Trophoblast cell (in vitro differentiated cells and primary cell): ENCODE results near the gene GIT1.

ENCODE experiments used
- DNase-seq, 2 donors: peaks; one replicate each; pipeline ENCODE4 v3.0.0-alpha.2; 2016
- H2AFZ ChIP-seq: 2 replicates; pipeline ENCODE4 v1.6.1; 2013; ENCODE audit warnings: low read length, moderate library complexity, mild to moderate bottlenecking; ENCODE audit not compliant: insufficient read depth, poor library complexity
- H2AK5ac ChIP-seq: 2 replicates; pipeline ENCODE4 v1.6.1; 2013; ENCODE audit warnings: mild to moderate bottlenecking, low read length
- H2BK120ac ChIP-seq: 2 replicates; pipeline ENCODE4 v1.6.1; 2013; ENCODE audit warnings: low read length, mild to moderate bottlenecking, moderate library complexity; ENCODE audit not compliant: insufficient read depth, poor library complexity
- H2BK12ac ChIP-seq: 2 replicates; pipeline ENCODE4 v1.6.1; 2013; ENCODE audit warnings: mild to moderate bottlenecking, low read length, moderate library complexity
- H2BK5ac ChIP-seq: 2 replicates; pipeline ENCODE4 v1.6.1; 2013; ENCODE audit warnings: low read length, low read depth, moderate library complexity, mild to moderate bottlenecking; ENCODE audit not compliant: poor library complexity
- H3K14ac ChIP-seq: 2 replicates; pipeline ENCODE4 v1.6.1; 2013; ENCODE audit warnings: mild to moderate bottlenecking, low read length
- H3K18ac ChIP-seq: 2 replicates; pipeline ENCODE4 v1.6.1; 2013; ENCODE audit warnings: mild to moderate bottlenecking, low read length
- H3K23ac ChIP-seq: 2 replicates; pipeline ENCODE4 v1.6.1; 2013; ENCODE audit warnings: low read length
- H3K27ac ChIP-seq: 2 replicates; pipeline ENCODE4 v1.5.1; 2013; ENCODE audit warnings: low read depth, mild to moderate bottlenecking, inconsistent platforms, low read length, moderate library complexity
- H3K27me3 ChIP-seq: 2 replicates; pipeline ENCODE4 v1.6.1; 2013; ENCODE audit warnings: inconsistent platforms, mild to moderate bottlenecking, low read length, moderate library complexity; ENCODE audit not compliant: insufficient read depth
- H3K36me3 ChIP-seq, 2 experiments: 1 replicate in 1 of 2; 2 replicates in 1 of 2; pipeline ENCODE4 v1.6.1; 2013; ENCODE audit warnings: low read length in 2 of 2, mild to moderate bottlenecking in 2 of 2, moderate library complexity in 1 of 2; ENCODE audit not compliant: insufficient read depth in 2 of 2, control insufficient read depth in 1 of 2
- H3K4ac ChIP-seq: 2 replicates; pipeline ENCODE4 v1.6.1; 2013; ENCODE audit warnings: low read depth, mild to moderate bottlenecking, low read length, moderate library complexity
- H3K4me1 ChIP-seq, 2 experiments: 1 replicate in 1 of 2; 2 replicates in 1 of 2; pipeline ENCODE4 v1.6.1; 2013; ENCODE audit warnings: low read length in 2 of 2, mild to moderate bottlenecking in 2 of 2, moderate library complexity in 1 of 2; ENCODE audit not compliant: insufficient read depth in 2 of 2, control insufficient read depth in 1 of 2
- H3K4me2 ChIP-seq: 2 replicates; pipeline ENCODE4 v1.6.1; 2013; ENCODE audit warnings: inconsistent platforms, mild to moderate bottlenecking, low read length, moderate library complexity
- H3K4me3 ChIP-seq: 2 replicates; pipeline ENCODE4 v1.5.1; 2013; ENCODE audit warnings: mild to moderate bottlenecking, low read depth, low read length, inconsistent platforms
- H3K79me1 ChIP-seq: one replicate; pipeline ENCODE4 v1.6.1; 2013; ENCODE audit warnings: low read length
- H3K79me2 ChIP-seq: 2 replicates; pipeline ENCODE4 v1.6.1; 2013; ENCODE audit warnings: low read length, mild to moderate bottlenecking; ENCODE audit not compliant: control insufficient read depth, insufficient read depth, poor library complexity
- H3K9ac ChIP-seq: 2 replicates; pipeline ENCODE4 v1.6.1; 2013; ENCODE audit warnings: mild to moderate bottlenecking, low read length
- H3K9me3 ChIP-seq: 2 replicates; pipeline ENCODE4 v1.6.1; 2013; ENCODE audit warnings: low read depth, mild to moderate bottlenecking, control low read depth, inconsistent platforms, low read length; ENCODE audit not compliant: insufficient read depth
- H4K12ac ChIP-seq: 2 replicates; pipeline ENCODE4 v1.6.1; 2013; ENCODE audit warnings: low read depth, mild to moderate bottlenecking, low read length, moderate library complexity
- H4K8ac ChIP-seq: 2 replicates; pipeline ENCODE4 v1.6.1; 2013; ENCODE audit warnings: low read depth, mild to moderate bottlenecking, low read length, moderate library complexity
- H4K91ac ChIP-seq: one replicate; pipeline ENCODE4 v1.6.1; 2013; ENCODE audit warnings: low read depth, mild to moderate bottlenecking, low read length, moderate library complexity
- WGBS: extraction: QIAGEN DNeasy Blood & Tissue Kit; methylation state at CpG from one replicate; pipeline ENCODE4 v1.1.7; 2013; ENCODE audit warnings: missing lambda C conversion rate; ENCODE audit not compliant: insufficient read length, insufficient coverage; ENCODE audit errors: extremely low coverage; 5-methylcytosine and 5-hydroxymethylcytosine counted together

Gene GIT1

DNA sequence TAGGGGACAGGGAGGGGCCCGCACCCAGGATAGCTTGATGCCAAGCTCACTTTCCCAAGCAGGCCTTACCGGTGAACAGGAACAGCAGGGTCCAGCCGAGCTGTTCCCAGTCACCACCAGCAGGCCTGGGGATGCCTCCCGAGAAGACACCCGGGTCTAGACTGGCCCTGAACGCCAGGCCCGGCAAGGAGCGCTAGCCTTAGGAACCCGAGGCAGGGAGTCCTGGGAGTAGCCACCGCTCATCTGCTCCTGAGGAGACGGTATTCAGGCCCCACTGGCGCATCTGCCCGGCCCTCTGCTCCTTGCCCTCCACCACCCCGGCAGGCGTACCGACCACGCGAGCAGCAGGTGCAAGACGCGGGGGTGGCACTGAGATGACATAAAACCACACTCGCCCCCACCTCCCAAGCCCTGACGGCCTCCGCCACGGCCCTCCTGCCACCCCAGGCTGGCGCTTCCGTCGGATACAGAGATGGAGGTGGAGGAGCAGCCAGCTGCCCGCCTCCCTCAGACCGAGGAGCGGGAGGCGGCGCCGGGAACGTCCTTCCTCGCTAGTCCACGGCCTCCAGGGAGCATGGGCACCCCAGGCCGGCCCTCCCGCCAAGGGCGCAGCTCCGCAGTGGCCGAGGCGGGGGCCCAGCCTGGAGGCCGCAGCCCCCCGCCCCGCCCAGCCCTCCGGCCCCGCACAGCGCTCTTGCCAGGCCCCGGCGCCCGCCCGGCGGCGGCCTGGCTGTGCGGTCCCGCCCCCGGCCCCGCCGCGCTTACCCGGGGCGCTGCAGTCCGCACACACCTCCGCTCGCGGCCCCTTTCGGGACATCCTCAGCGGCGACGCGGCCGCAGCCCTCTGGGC is 661 bp downstream of the GIT1 start:
- no peak overlapping the region for H4K8ac ChIP-seq
- peaks cover 0 to 3% of the 10 kb centered on the region in 2 experiments for H3K36me3 ChIP-seq
- no peaks in the 10 kb centered on the region for H3K9me3 ChIP-seq
- peak overlapping the region; percentile 70 for H3K18ac ChIP-seq
- peaks cover 7% of the 10 kb centered on the region for H3K79me1 ChIP-seq
- WGBS, result no CpG with 5 or more reads among the region's 72 CpGs
- no peak overlapping the region for H2BK120ac ChIP-seq
- H2AK5ac ChIP-seq, result peak overlapping the region; percentile 63
- H3K4me3 ChIP-seq, result peak overlapping the region; percentile 76
- H3K4me1 ChIP-seq, result peaks cover 34 to 41% of the 10 kb centered on the region in 2 experiments
- H2BK5ac ChIP-seq, result no peak overlapping the region
- H3K14ac ChIP-seq, result peak overlapping the region; percentile 23
- no peak overlapping the region for H2BK12ac ChIP-seq
- peaks cover 9% of the 10 kb centered on the region for H3K79me2 ChIP-seq
- peaks cover 6% of the 10 kb centered on the region for H3K27me3 ChIP-seq
- peak overlapping the region; percentile 93 for H3K4me2 ChIP-seq
- no peak overlapping the region for H4K12ac ChIP-seq
- no peak overlapping the region for H3K23ac ChIP-seq
- H3K27ac ChIP-seq, result no peak overlapping the region
- peak in 1 of 2 donors; percentile 59 for DNase-seq
- no peak overlapping the region for H4K91ac ChIP-seq
- H3K9ac ChIP-seq, result peak overlapping the region; percentile 42
- peak overlapping the region; percentile 43 for H3K4ac ChIP-seq
- H2AFZ ChIP-seq, result peak overlapping the region; percentile 28

- H3K4me1 ChIP-seq, result peaks cover 33 to 39% of the 10 kb centered on the region in 2 experiments
- H3K4me2 ChIP-seq, result peak overlapping the region; percentile 93
- peaks cover 7% of the 10 kb centered on the region for H3K79me1 ChIP-seq
- H3K4me3 ChIP-seq, result peak overlapping the region; percentile 76
- H2BK12ac ChIP-seq, result no peak overlapping the region
- no peak overlapping the region for H3K9ac ChIP-seq
- H4K12ac ChIP-seq, result no peak overlapping the region
- no peak overlapping the region for H2BK120ac ChIP-seq
- H2AFZ ChIP-seq, result no peak overlapping the region
- WGBS, result no CpG with 5 or more reads among the region's 8 CpGs
- H3K23ac ChIP-seq, result no peak overlapping the region
- peaks cover 9% of the 10 kb centered on the region for H3K79me2 ChIP-seq
- H3K4ac ChIP-seq, result peak overlapping the region; percentile 22
- H2BK5ac ChIP-seq, result no peak overlapping the region
- peak overlapping the region; percentile 70 for H3K18ac ChIP-seq
- no peak for DNase-seq
- no peak overlapping the region for H3K27ac ChIP-seq
- H3K27me3 ChIP-seq, result peaks cover 1% of the 10 kb centered on the region
- H3K9me3 ChIP-seq, result no peaks in the 10 kb centered on the region
- H4K8ac ChIP-seq, result no peak overlapping the region
- H2AK5ac ChIP-seq, result no peak overlapping the region
- peak overlapping the region; percentile 23 for H3K14ac ChIP-seq
- no peak overlapping the region for H4K91ac ChIP-seq
- H3K36me3 ChIP-seq, result peaks cover 3 to 4% of the 10 kb centered on the region in 2 experiments
These were observed 1.4 kb downstream of the GIT1 start for GRCh38 chr17:29588017-29588561.

- Histone ChIP-seq H2BK5ac (no peak overlapping the region), H3K14ac (no peak overlapping the region), H4K91ac (no peak overlapping the region), H2AFZ (no peak overlapping the region), H3K4ac (no peak overlapping the region), H2BK12ac (no peak overlapping the region), H3K4me2 (no peak overlapping the region), H3K27ac (no peak overlapping the region), H3K9me3 (no peaks in the 10 kb centered on the region), H3K27me3 (no peaks in the 10 kb centered on the region), H3K4me1 (peaks cover 31 to 36% of the 10 kb centered on the region in 2 experiments), H3K4me3 (no peak overlapping the region), H3K9ac (no peak overlapping the region), H2AK5ac (no peak overlapping the region), H4K12ac (no peak overlapping the region), H3K23ac (no peak overlapping the region), H3K79me2 (peaks cover 9% of the 10 kb centered on the region), H3K79me1 (peaks cover 7% of the 10 kb centered on the region), H4K8ac (no peak overlapping the region), H3K36me3 (peaks cover 8% of the 10 kb centered on the region in 2 experiments), H3K18ac (no peak overlapping the region), H2BK120ac (no peak overlapping the region)
- no peak for DNase-seq
- no CpG with 5 or more reads among the region's 6 CpGs for WGBS
These were observed 1.9 kb downstream of the GIT1 start for GRCh38 chr17:29587591-29587990.

- H3K4me3 ChIP-seq, result peak overlapping the region; percentile 3
- peaks cover 9% of the 10 kb centered on the region for H3K79me2 ChIP-seq
- no peak overlapping the region for H2BK5ac ChIP-seq
- peaks cover 14 to 15% of the 10 kb centered on the region in 2 experiments for H3K36me3 ChIP-seq
- no peak overlapping the region for H4K91ac ChIP-seq
- H2BK120ac ChIP-seq, result no peak overlapping the region
- no peak overlapping the region for H3K4ac ChIP-seq
- H3K18ac ChIP-seq, result peak overlapping the region; percentile 15
- no peak overlapping the region for H3K27ac ChIP-seq
- H2BK12ac ChIP-seq, result no peak overlapping the region
- no peak overlapping the region for H3K14ac ChIP-seq
- H3K23ac ChIP-seq, result no peak overlapping the region
- H3K79me1 ChIP-seq, result peaks cover 7% of the 10 kb centered on the region
- H4K8ac ChIP-seq, result no peak overlapping the region
- peaks cover 24 to 31% of the 10 kb centered on the region in 2 experiments for H3K4me1 ChIP-seq
- DNase-seq, result no peak
- H3K9me3 ChIP-seq, result no peaks in the 10 kb centered on the region
- no peak overlapping the region for H3K4me2 ChIP-seq
- H3K27me3 ChIP-seq, result no peaks in the 10 kb centered on the region
- WGBS, result no CpG with 5 or more reads among the region's 9 CpGs
- no peak overlapping the region for H3K9ac ChIP-seq
- H2AK5ac ChIP-seq, result no peak overlapping the region
- no peak overlapping the region for H4K12ac ChIP-seq
- no peak overlapping the region for H2AFZ ChIP-seq
These were observed 2.6 kb downstream of the GIT1 start for GRCh38 chr17:29586676-29587469.
